H9 (cell line): ENCODE measurements around the gene ZBTB20. TPM values are rescaled to one million over a fixed set of nuclear protein-coding genes. Genes with fewer than 3 reads are reported as not detected.

Source experiments
- DNase-seq: peaks from one replicate; pipeline ENCODE4 v3.0.0-alpha.2; 2017
- H2AFZ ChIP-seq: one replicate; pipeline ENCODE4 v1.6.1; 2013; ENCODE audit warnings: mild to moderate bottlenecking, low read length, control low read depth, moderate library complexity
- H2AK5ac ChIP-seq: 2 replicates; pipeline ENCODE4 v1.6.1; 2013; ENCODE audit warnings: low read length, control low read depth, mixed read lengths; ENCODE audit not compliant: insufficient read length
- H2BK120ac ChIP-seq: one replicate; pipeline ENCODE4 v1.6.1; 2013; ENCODE audit warnings: low read depth, mild to moderate bottlenecking, low read length, control low read depth, inconsistent platforms; ENCODE audit not compliant: poor library complexity, severe bottlenecking
- H2BK12ac ChIP-seq: 2 replicates; pipeline ENCODE4 v1.6.1; 2013; ENCODE audit warnings: low read length, control low read depth, mixed read lengths, low read depth; ENCODE audit not compliant: insufficient read length
- H2BK15ac ChIP-seq: 2 replicates; pipeline ENCODE4 v1.6.1; 2013; ENCODE audit warnings: low read depth, low read length, control low read depth
- H2BK20ac ChIP-seq: one replicate; pipeline ENCODE4 v1.6.1; 2013; ENCODE audit warnings: low read depth, mild to moderate bottlenecking, low read length, control low read depth, inconsistent platforms; ENCODE audit not compliant: poor library complexity, severe bottlenecking
- H2BK5ac ChIP-seq: 2 replicates; pipeline ENCODE4 v1.6.1; 2013; ENCODE audit warnings: low read length, control low read depth, mixed read lengths; ENCODE audit not compliant: insufficient read length
- H3K14ac ChIP-seq: 2 replicates; pipeline ENCODE4 v1.6.1; 2013; ENCODE audit warnings: low read length, control low read depth; ENCODE audit not compliant: insufficient read depth
- H3K18ac ChIP-seq: 2 replicates; pipeline ENCODE4 v1.6.1; 2013; ENCODE audit warnings: low read depth, mild to moderate bottlenecking, mixed read lengths, low read length, control low read depth; ENCODE audit not compliant: insufficient read length
- H3K23ac ChIP-seq: 2 replicates; pipeline ENCODE4 v1.6.1; 2013; ENCODE audit warnings: low read length, control low read depth, mixed read lengths, low read depth; ENCODE audit not compliant: insufficient read length
- H3K23me2 ChIP-seq: 2 replicates; pipeline ENCODE4 v1.6.1; 2013; ENCODE audit warnings: low read depth, mild to moderate bottlenecking, mixed read lengths, low read length, control low read depth; ENCODE audit not compliant: insufficient read length, poor library complexity, severe bottlenecking
- H3K27ac ChIP-seq: 2 replicates; pipeline ENCODE4 v1.5.1; 2013; ENCODE audit warnings: low read length, control low read depth, mixed read lengths, low read depth; ENCODE audit not compliant: insufficient read length
- H3K27me3 ChIP-seq: 2 replicates; pipeline ENCODE4 v1.6.1; 2013; ENCODE audit warnings: low read length, control low read depth, inconsistent platforms; ENCODE audit not compliant: insufficient read depth
- H3K4ac ChIP-seq: 2 replicates; pipeline ENCODE4 v1.6.1; 2013; ENCODE audit warnings: low read depth, mild to moderate bottlenecking, control low read depth, inconsistent platforms, low read length, moderate library complexity
- H3K4me1 ChIP-seq: 2 replicates; pipeline ENCODE4 v1.6.1; 2013; ENCODE audit warnings: low read length, control low read depth, inconsistent platforms; ENCODE audit not compliant: insufficient read depth
- H3K4me2 ChIP-seq: 2 replicates; pipeline ENCODE4 v1.6.1; 2013; ENCODE audit warnings: low read length, control low read depth, mixed read lengths; ENCODE audit not compliant: insufficient read length, insufficient read depth
- H3K56ac ChIP-seq: 2 replicates; pipeline ENCODE4 v1.6.1; 2013; ENCODE audit warnings: low read depth, mild to moderate bottlenecking, mixed read lengths, low read length, control low read depth; ENCODE audit not compliant: insufficient read length
- H3K79me1 ChIP-seq: 2 replicates; pipeline ENCODE4 v1.6.1; 2013; ENCODE audit warnings: low read depth, mild to moderate bottlenecking, moderate library complexity, low read length, control low read depth, inconsistent platforms; ENCODE audit not compliant: insufficient read depth, poor library complexity, severe bottlenecking
- H3K79me2 ChIP-seq: 2 replicates; pipeline ENCODE4 v1.6.1; 2013; ENCODE audit warnings: low read length, control low read depth, inconsistent platforms; ENCODE audit not compliant: insufficient read depth
- H3K9ac ChIP-seq: 2 replicates; pipeline ENCODE4 v1.6.1; 2013; ENCODE audit warnings: low read length, control low read depth, mixed read lengths; ENCODE audit not compliant: insufficient read length; ENCODE audit errors: extremely low read depth
- H3K9me3 ChIP-seq: one replicate; pipeline ENCODE4 v1.6.1; 2013; ENCODE audit warnings: low read depth, low read length, inconsistent platforms; ENCODE audit not compliant: control insufficient read depth
- H3T11ph ChIP-seq: one replicate; pipeline ENCODE4 v1.6.1; 2013; ENCODE audit warnings: mild to moderate bottlenecking, low read length, control low read depth, inconsistent platforms
- H4K20me1 ChIP-seq: one replicate; pipeline ENCODE4 v1.6.1; 2013; ENCODE audit not compliant: control insufficient read depth, insufficient read length, insufficient read depth
- H4K5ac ChIP-seq: 2 replicates; pipeline ENCODE4 v1.6.1; 2013; ENCODE audit warnings: low read depth, mild to moderate bottlenecking, mixed read lengths, low read length, control low read depth; ENCODE audit not compliant: insufficient read length
- H4K8ac ChIP-seq: replicated peaks from 2 replicates; pipeline ENCODE4 v1.6.1; 2013; ENCODE audit warnings: low read length, control low read depth, mixed read lengths, low read depth; ENCODE audit not compliant: insufficient read length
- H4K91ac ChIP-seq: 2 replicates; pipeline ENCODE4 v1.6.1; 2013; ENCODE audit warnings: low read depth, mild to moderate bottlenecking, moderate library complexity, mixed read lengths, low read length, control low read depth; ENCODE audit not compliant: insufficient read length
- H3K27ac Mint-ChIP-seq, 3 experiments: 2 replicates in 2 of 3; 3 replicates in 1 of 3; pipeline ENCODE4 v1.8.0; 2020 to 2021; ENCODE audit warnings: mixed read lengths in 3 of 3, mild to moderate bottlenecking in 1 of 3, moderate library complexity in 1 of 3
- H3K27me3 Mint-ChIP-seq: 2 replicates; pipeline ENCODE4 v1.8.0; 2021; ENCODE audit warnings: low read depth, mild to moderate bottlenecking, moderate library complexity, mixed read lengths
- H3K36me3 Mint-ChIP-seq, 3 experiments: 2 replicates in 2 of 3; 3 replicates in 1 of 3; pipeline ENCODE4 v1.8.0; 2020 to 2021; ENCODE audit warnings: low read depth in 3 of 3, mixed read lengths in 3 of 3; ENCODE audit not compliant: insufficient read depth in 1 of 3
- H3K4me1 Mint-ChIP-seq, 2 experiments: 2 replicates each; pipeline ENCODE4 v1.8.0; 2020; ENCODE audit warnings: mixed read lengths in 2 of 2
- H3K4me3 Mint-ChIP-seq, 2 experiments: 2 replicates in 1 of 2; 3 replicates in 1 of 2; pipeline ENCODE4 v1.8.0; 2020 to 2021; ENCODE audit warnings: mild to moderate bottlenecking in 2 of 2, mixed read lengths in 2 of 2, moderate library complexity in 1 of 2
- H3K9me3 Mint-ChIP-seq, 2 experiments: 2 replicates in 1 of 2; 3 replicates in 1 of 2; pipeline ENCODE4 v1.8.0; 2020; ENCODE audit warnings: mild to moderate bottlenecking in 2 of 2, mixed read lengths in 2 of 2, moderate library complexity in 1 of 2
- CTCF ChIP-seq: fragments of 200-600 bp; sonication (generic); conservative IDR thresholded peaks from 3 replicates; pipeline ENCODE4 v1.8.0; 2021; ENCODE audit warnings: antibody characterized with exemption, mild to moderate bottlenecking
- WGBS: extraction: QIAGEN DNeasy Blood & Tissue Kit; methylation state at CpG from one replicate; pipeline ENCODE4 v1.1.7; 2013; ENCODE audit warnings: missing lambda C conversion rate, low lambda C conversion rate, mixed read lengths; ENCODE audit not compliant: insufficient read length; ENCODE audit errors: extremely low coverage; 5-methylcytosine and 5-hydroxymethylcytosine counted together
- total RNA-seq: library from RNA; stranded (reverse); gene quantifications from 2 replicates; pipeline ENCODE4 v1.2.1, GENCODE V29; 2021

Gene ZBTB20
- total RNA-seq, 1 experiment from 2014 or later: 0.70 TPM

DNA sequence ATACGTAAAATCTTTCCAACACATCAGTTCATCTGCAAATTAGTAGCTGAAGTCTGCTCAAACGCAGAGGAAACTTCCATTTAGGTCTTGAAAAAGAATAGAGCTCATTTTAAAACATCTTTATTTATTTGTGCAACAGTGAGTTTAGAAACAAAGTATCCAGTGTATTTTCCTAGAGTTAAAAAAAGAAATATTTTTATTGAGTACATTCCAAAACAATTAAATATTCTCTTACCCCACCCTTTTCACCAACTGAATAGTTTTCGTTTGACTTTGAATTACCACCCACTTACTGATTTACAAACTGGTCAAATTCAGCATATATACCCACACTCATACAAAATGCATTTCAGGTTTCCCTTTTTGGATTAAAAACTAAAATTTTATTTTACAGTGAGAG is 104.7 kb downstream of the ZBTB20 start:
- Histone ChIP-seq H4K5ac (no peak overlapping the region), H2BK20ac (no peak overlapping the region), H3K4me1 (no peaks in the 10 kb centered on the region), H3K23ac (no peak overlapping the region), H2AK5ac (no peak overlapping the region), H2BK5ac (no peak overlapping the region), H3K56ac (no peak overlapping the region), H3K79me2 (no peaks in the 10 kb centered on the region), H4K91ac (no peak overlapping the region), H4K20me1 (no peaks in the 10 kb centered on the region), H4K8ac (no peak overlapping the region), H3K18ac (no peak overlapping the region), H3K4me2 (no peak overlapping the region), H2BK15ac (no peak overlapping the region), H3K27me3 (no peaks in the 10 kb centered on the region), H3K14ac (no peak overlapping the region), H3K23me2 (no peaks in the 10 kb centered on the region), H3K27ac (no peak overlapping the region), H3T11ph (no peak overlapping the region), H3K9me3 (no peaks in the 10 kb centered on the region), H2BK12ac (no peak overlapping the region), H3K9ac (no peak overlapping the region), H2AFZ (no peak overlapping the region), H3K79me1 (no peaks in the 10 kb centered on the region), H3K4ac (no peak overlapping the region), H2BK120ac (no peak overlapping the region)
- H3K27ac Mint-ChIP-seq: no peak overlapping the region
- peaks cover 2 to 8% of the 10 kb centered on the region in 2 experiments; a peak in 2 of 4 replicates for H3K4me1 Mint-ChIP-seq
- no peaks in the 10 kb centered on the region for H3K9me3 Mint-ChIP-seq
- H3K4me3 Mint-ChIP-seq: no peak overlapping the region
- H3K27me3 Mint-ChIP-seq: no peaks in the 10 kb centered on the region
- TF ChIP-seq CTCF: no peak
- WGBS: no CpG with 5 or more reads among the region's 3 CpGs
- no peaks in the 10 kb centered on the region for H3K36me3 Mint-ChIP-seq
- DNase-seq: no peak
